Stimulated activated CD8-positive, alpha-beta memory T cell treated with anti-CD3 and anti-CD28 coated beads, Interleukin-12 subunit alpha, Interleukin-12 subunit beta, amount 100 ng/mL, for 24 hours (primary cell): ENCODE measurements around the gene BRD3OS.

Source experiments
- DNase-seq: peaks from one replicate; pipeline ENCODE4 v3.0.0-alpha.2; 2020; ENCODE audit errors: extremely low read depth

The BRD3OS gene

DNA sequence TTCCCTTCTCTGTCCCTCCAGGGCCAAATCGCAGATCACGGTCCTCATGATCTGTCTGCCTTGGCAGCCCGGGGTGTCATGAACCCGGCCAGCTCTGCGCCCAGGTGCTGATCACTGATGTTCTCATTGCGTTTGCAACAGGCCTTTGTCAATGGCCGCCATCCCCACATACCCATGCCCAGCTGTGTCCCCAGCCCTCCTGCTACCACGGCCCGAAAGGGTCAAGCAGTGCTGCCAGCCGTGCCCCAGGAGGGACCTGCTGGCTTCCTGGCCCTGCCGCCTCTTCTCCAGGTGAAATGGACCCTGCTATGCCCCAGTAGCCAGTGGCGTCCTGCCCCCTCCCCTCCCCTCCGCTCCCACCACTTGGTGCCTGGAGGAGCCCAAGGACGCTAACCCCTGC, 20.4 kb upstream of the BRD3OS start:
- DNase-seq, result no peak

DNA sequence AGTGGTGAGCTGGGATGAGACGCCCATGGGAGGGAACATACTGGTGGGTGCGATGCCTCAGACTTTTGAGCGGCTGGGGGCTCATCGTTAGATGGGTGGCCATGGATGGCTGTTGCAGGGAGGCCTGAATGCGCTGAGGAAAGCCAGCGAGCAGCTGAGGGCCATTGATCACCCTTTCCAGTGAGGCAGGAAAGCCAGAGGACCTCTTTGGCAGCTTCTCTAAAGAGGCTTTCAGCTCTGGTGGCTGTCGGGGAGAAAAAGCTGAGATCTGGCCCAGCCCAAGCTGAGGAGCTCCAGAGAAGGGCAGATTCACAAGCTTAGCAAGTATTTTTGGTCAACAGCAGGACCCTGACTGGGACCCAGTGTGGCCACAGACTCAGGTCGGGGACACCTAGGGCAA, 19.9 kb upstream of the BRD3OS start:
- DNase-seq, result no peak

- no peak for DNase-seq
Measured at GRCh38 chr9:134007150-134007549, 18.1 kb upstream of the BRD3OS start.

GRCh38 chr9:134007571-134007970, 17.7 kb upstream of the BRD3OS start:
- DNase-seq, result no peak

- DNase-seq, result no peak
Measured at GRCh38 chr9:134010310-134011173, 14.7 kb upstream of the BRD3OS start.

DNA sequence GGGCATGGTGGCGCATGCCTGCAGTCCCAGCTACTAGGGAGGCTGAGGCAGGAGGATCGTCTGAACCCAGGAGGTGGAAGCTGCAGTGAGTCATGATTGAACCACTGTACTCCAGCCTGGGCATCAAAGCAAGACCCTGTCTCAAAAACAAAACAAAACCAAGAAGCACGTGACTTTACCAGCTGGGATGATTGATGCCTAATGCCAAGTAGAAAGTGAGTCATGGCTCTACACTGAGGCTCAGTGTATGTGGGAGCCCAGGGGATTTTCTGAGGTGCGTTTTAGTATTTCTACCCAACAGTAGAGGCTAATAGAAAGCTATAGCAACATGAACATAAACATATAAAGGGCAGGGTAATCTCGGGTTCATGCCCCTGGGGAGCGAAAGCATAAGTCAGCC, 13.9 kb upstream of the BRD3OS start:
- no peak for DNase-seq

GRCh38 chr9:134014946-134015345, 10.3 kb upstream of the BRD3OS start:
- DNase-seq, result no peak

DNA sequence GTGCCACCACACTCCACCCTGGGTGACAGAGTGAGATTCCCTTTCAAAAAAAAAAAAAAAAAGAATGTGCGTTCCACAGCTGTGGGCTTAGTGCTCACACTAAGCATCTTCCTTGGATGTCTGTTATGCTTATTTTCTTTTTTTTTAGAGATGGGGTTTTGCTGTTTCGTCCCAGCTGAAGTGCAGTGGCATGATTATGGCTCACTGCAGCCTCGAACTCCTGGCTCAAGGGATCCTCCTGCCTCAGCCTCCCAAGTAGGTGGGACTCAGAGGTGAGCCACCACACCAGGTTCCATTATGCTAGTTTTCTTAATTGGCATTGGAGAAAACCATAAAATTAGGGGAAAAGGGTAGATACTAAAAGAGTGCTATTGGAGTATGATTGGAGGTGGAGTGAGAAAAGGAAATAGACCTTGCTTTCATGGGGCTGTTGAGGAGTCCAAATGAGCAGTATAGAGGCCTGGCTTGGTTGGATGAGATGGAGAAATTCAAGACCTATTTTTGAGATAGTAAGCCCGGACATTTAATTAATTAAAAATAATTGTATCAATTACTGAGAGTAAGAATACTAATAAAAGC, 978 bp upstream of the BRD3OS start:
- no peak for DNase-seq

DNA sequence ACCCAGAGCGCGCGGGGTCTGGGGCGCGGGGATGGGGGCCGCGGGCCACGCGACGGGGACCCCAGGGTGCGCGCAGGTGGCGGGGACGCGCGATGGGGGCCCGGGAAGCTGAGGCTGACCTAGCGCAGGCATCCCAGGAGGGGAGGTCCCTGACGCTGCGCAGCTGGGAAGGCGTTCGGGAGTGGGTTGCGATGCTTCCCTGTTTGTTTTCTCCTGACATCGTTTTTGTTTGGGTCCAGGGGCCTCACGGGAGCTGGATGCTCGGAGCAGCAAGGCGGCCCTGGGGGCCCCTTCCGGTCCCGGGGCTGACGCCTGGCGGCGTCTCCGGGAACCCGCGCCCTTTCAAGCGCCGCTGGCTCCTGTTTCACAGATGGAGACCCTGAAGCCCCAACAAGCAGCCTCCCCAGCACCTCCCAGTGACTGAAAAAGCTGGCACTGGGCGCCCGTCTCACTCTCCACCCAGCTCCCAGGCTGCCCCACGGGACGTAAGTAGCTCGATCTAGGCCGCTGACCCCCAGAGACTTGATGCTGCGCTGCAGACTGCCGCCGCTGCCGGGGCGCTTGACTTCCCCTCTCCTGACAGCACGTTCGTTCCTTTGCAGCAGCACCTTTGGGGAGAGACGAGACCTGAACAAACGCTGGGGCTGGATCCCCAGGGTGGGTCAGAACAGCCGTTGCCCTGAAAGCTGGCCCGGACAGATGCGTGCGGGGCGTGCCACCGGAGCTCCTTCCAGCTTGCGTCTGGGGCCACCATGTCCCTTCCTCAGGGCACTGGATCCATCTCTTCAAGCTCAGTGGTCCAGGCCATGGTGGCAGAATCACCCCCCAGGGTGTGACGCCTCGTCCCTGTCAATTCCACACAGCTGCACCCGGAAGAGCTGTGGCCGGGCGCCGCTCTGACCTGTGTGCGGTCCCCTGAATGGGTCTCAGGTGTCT, 593 bp downstream of the BRD3OS start:
- peak; percentile 9 for DNase-seq

- DNase-seq, result no peak
Measured at GRCh38 chr9:134026581-134026980, 1.3 kb downstream of the BRD3OS start.

DNA sequence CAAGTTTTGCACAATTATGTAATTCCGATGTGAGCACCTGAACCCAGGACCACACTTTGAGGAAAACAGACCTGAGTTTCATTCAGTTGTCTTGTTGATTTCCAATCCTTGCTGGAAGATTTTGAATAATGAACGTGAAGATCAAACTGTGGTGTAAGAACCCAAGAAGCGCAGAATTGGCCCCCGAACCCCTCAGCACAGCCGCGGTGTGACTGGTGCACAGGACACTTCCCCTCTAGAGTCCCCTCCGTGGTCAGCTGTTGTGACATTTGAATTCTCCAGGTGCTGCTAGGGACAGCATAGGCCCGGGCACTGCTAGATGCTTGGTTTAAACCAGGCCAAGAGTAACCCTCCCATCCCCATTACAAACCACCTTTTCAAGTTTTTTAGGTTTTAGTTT, 1.7 kb downstream of the BRD3OS start:
- no peak for DNase-seq

DNA sequence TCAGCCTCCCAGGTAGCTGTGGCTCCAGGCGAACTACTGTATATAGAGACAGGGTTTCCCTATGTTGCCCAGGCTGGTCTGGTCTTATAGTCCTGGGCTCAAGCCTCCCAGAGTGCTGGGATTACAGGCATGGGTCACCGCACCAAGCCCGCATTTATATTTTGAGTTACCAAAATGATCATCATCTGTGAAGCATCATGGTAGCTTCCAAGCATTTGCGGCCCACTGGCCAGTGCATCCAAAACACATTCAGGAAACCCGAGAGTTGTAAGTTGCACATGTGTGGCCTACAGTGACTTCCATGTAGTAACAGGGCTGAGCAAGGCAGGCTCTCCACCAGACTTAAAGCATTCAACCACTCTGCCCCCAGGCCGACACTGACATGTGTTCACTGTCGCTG, 2.3 kb downstream of the BRD3OS start:
- DNase-seq, result no peak

- no peak for DNase-seq
Measured at GRCh38 chr9:134028076-134028475, 2.8 kb downstream of the BRD3OS start.

DNA sequence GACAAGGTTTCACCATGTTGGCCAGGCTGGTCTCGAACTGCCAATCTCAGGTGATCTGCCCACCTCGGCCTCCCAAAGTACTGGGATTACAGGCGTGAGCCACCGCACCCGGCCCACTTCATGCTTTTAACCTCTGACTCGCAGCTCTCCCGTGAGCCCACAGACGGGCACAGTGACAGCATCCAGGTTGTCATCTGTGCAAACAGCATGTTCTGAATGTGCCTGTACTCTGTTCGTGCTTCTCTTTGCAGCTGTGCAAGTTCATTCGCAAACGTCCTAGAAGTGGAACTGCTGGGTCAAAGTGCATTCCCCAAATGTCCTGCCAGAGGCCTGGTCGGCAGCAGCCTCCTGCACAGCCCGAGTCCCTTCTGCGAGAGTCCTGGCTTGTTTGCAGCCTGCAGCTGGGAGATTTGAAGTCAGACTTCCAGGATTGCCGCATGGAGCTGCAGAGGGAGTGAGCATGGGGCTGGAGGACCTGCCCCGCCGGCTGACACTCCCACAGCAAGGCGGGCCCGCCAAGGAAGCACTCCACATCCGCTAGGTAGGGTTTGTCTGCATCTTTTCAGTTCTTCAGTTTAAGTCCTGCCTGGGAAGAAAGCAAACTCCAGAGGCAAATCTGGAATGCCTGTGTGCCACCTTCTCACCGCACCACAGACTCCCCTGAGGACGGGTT, 3.4 kb downstream of the BRD3OS start:
- no peak for DNase-seq

DNA sequence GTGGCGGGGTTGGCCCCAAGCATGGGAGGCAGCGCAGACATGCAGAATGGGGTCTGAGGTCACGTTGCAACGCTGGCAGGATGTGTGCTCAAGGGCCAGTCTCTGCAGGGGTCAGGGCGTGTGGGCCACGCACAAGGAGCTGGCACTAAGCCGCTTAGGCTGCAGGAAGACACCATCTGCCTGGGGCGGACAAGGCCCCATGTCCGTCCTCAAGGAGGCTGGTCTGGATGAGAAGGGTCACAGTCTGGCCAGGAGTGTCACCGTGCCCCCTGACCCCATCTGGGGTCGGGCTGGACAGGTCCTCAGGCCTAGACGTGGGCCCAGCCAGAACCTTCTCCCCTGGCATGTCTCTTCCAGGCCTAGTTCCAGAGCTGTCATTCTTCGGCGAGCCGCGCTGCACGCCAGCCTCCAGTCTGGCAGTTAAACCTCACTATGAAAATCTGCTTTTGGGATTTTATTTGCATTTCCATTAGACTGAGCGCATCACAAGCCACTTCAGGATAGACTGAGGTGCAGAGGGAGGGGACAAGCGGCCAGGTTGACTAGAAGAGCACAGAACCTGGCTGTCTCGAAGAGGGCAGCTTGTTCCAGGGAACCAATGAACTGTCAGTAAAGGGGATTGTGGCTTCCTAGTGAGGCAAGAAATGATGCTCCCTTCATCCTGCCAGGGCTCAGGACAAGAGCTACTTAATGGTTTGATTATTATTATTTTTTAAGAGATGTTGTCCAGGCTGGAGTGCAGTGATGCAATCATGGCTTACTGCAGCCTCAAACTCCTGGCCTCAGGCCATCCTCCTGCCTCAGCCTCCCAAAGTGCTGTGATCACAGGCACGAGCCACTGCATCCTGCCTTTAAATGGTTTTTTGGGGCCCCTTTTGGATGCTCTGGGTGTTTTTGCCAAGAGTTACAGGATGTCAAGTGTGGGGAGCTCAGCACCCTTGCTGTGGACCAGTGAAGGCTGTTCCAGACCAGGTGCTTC, 4.3 kb downstream of the BRD3OS start:
- no peak for DNase-seq

DNA sequence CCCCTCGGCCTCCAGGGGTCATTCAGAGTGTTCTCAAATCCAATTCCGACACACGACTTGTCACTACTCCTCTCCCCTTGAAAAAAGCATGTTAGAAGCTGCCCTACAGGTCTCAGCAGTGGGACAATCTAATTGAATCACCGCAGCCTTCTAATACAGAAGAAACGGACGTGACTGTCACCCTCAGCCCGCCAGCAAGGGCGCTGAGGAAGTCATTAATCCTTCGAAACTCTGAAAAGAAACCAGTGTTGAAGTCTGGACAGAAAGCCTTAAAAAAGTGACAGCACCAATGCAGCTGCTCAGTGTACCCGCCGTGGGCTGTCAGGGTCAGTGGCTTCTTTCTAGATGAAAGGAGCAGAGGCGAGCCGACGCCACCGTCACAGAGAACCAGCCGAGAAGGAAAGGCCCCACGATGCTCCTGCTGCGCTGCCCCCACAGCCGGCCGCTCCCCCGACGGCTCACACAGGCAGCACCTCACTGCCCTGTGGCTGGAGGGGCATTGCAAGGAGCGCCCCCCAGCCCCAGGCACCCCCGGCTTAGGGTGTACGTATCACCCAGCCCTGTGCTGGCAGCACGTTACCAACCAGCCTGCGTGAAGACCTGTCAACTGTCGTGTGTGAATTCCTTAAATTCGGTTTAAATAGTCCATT, 5.7 kb downstream of the BRD3OS start:
- DNase-seq, result no peak

DNA sequence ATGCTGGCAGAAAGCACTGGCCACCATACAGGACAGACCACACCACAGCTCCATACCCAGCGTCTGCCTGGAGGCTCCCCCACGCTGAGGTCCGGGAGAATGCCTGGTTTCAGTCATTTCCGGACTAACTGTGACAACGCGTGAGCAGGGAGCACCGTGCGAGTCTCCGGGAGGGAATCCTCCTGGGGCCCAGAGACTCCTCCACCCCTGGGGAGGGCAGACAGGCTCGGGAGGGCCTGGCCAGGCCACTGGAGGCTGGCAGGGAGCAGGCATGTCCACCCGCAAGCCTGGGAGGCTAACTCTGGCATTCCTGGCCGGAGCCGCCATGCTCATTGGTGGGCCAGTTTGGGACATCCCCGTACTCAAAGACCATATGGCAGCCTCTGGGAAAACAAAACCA, 6.5 kb downstream of the BRD3OS start:
- DNase-seq, result no peak

- DNase-seq, result no peak
Measured at GRCh38 chr9:134032456-134033222, 7.4 kb downstream of the BRD3OS start.

DNA sequence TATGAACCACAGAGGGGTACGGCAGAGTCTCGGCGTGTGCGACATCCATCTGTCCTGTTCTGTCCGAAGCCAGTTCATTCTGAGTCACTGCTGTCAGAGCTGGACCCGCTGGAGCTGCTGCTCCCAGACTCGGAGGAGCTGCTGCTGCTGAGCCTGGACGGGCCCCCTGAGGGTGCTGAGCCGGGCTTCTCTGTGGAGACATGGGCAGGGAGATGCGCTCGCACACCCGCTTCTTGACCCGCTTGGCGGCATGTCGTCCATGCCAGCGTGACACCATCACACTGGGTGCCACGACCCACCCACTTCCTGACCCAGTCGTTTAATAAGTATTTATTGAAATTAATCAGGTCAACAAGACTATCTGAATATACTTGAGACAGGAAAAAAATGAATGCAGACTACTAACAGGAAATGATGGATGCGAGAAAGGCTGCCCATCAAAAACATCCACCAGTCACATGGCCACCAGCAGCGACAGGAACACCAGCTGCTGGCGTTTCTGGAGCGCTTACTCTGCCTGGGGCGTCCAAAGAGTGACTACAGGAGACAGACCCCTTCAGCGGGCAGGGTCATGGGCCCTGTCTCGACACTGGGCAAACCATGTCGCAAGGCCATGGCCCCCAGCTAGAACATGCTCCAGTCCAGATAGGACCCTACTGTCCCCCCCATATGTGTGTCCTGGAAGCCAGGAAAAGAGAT, 8.4 kb downstream of the BRD3OS start:
- no peak for DNase-seq
